GM21360 (cell line): ENCODE results near the gene IL11.

Source experiments
- ATAC-seq: cut with Tn5 transposase; IDR thresholded peaks from one replicate; pipeline ENCODE4 v1.9.1; 2021; ENCODE audit warnings: mild to moderate bottlenecking, moderate library complexity; ENCODE audit not compliant: unreplicated experiment

IL11 gene

GRCh38 chr19:55373993-55374757 is 3.9 kb upstream of the IL11 start:
- no peak for ATAC-seq

GRCh38 chr19:55373306-55373992 is 3.2 kb upstream of the IL11 start:
- ATAC-seq: no peak

- ATAC-seq: no peak
Observed at GRCh38 chr19:55372316-55373081, 2.2 kb upstream of the IL11 start.

GRCh38 chr19:55369653-55370304 is 484 bp downstream of the IL11 start:
- ATAC-seq: no peak

GRCh38 chr19:55368701-55369563 is 1.3 kb downstream of the IL11 start:
- no peak for ATAC-seq

- ATAC-seq: no peak
Observed at GRCh38 chr19:55368106-55368505, 2.2 kb downstream of the IL11 start.

GRCh38 chr19:55366790-55367189 is 3.5 kb downstream of the IL11 start:
- no peak for ATAC-seq

GRCh38 chr19:55365964-55366363 is 4.3 kb downstream of the IL11 start:
- ATAC-seq: no peak

GRCh38 chr19:55365245-55365644 is 5.0 kb downstream of the IL11 start:
- ATAC-seq: no peak

GRCh38 chr19:55362990-55363716 is 7.1 kb downstream of the IL11 start, which contains the start of gene GARIN5B:
Gene GARIN5B, minus strand, starts transcription at chr19:55363260. Its CDS starts 194 bp downstream, at chr19:55363066.
- no peak for ATAC-seq

- ATAC-seq: no peak
Observed at GRCh38 chr19:55362174-55362989, 7.9 kb downstream of the IL11 start.

- ATAC-seq: no peak
Observed at GRCh38 chr19:55360902-55361301, 9.4 kb downstream of the IL11 start.

GRCh38 chr19:55358943-55359908 is 11.0 kb downstream of the IL11 start:
- ATAC-seq: no peak

GRCh38 chr19:55358493-55358892 is 11.8 kb downstream of the IL11 start:
- ATAC-seq: no peak

GRCh38 chr19:55355213-55355821 is 14.9 kb downstream of the IL11 start:
- ATAC-seq: no peak

- no peak for ATAC-seq
Observed at GRCh38 chr19:55354698-55355212, 15.5 kb downstream of the IL11 start, which contains the start of gene COX6B2. Gene COX6B2, minus strand, starts transcription at chr19:55354719. Its CDS starts 198 bp downstream, at chr19:55354521.
